A673 (cell line): ENCODE results near the gene DNAH10. TPM values are rescaled to one million over a fixed set of nuclear protein-coding genes. Genes with fewer than 3 reads are reported as not detected.

Experiments
- BruUV-seq: library from RNA; stranded (reverse); fragments of 400-500 nt; replicated peaks from 2 replicates; lab custom pipeline; 2021; lab: Mats Ljungman, UMichigan
- CTCF ChIA-PET: fragments of 300-600 bp; sonication (Branson Sonifier 250); formaldehyde crosslinking; loops from one replicate; lab custom pipeline; 2022; ENCODE audit warnings: antibody characterized with exemption; lab: Charles Lee
- POLR2A ChIA-PET: fragments of 300-600 bp; sonication (Branson Sonifier 250); formaldehyde crosslinking; loops from one replicate; lab custom pipeline; 2022; ENCODE audit warnings: antibody characterized with exemption; ENCODE audit not compliant: low non-redundant PET; lab: Charles Lee
- DNase-seq: peaks from one replicate; pipeline ENCODE4 v3.0.0-alpha.2; 2015; ENCODE audit warnings: low spot score
- H3K27ac ChIP-seq: fragments of 200-600 bp; sonication (generic); 2 replicates; pipeline ENCODE4 v1.5.1; 2016; ENCODE audit warnings: mixed run types, low read depth, mild to moderate bottlenecking, mixed read lengths, antibody characterized with exemption, low read length; ENCODE audit not compliant: poor library complexity, severe bottlenecking
- H3K27me3 ChIP-seq: fragments of 200-600 bp; sonication (generic); replicated peaks from 2 replicates; pipeline ENCODE4 v1.6.1; 2017; ENCODE audit warnings: mixed run types, low read depth, mild to moderate bottlenecking, mixed read lengths, antibody characterized with exemption, low read length; ENCODE audit not compliant: insufficient read depth, poor library complexity
- H3K36me3 ChIP-seq: fragments of 200-600 bp; sonication (generic); 2 replicates; pipeline ENCODE4 v1.6.1; 2016; ENCODE audit warnings: mixed run types, mild to moderate bottlenecking, mixed read lengths, antibody characterized with exemption, low read length; ENCODE audit not compliant: insufficient read depth, poor library complexity, severe bottlenecking
- H3K4me1 ChIP-seq: fragments of 200-600 bp; sonication (generic); 2 replicates; pipeline ENCODE4 v1.6.1; 2017; ENCODE audit warnings: mixed run types, mild to moderate bottlenecking, mixed read lengths, antibody characterized with exemption, low read length; ENCODE audit not compliant: insufficient read depth, poor library complexity, severe bottlenecking
- H3K4me3 ChIP-seq: fragments of 200-600 bp; sonication (generic); 2 replicates; pipeline ENCODE4 v1.5.1; 2016; ENCODE audit warnings: low read depth, mixed run types, mild to moderate bottlenecking, mixed read lengths, low read length; ENCODE audit not compliant: poor library complexity, severe bottlenecking
- H3K9me3 ChIP-seq: fragments of 200-600 bp; sonication (generic); 2 replicates; pipeline ENCODE4 v1.6.1; 2016; ENCODE audit warnings: mixed run types, low read depth, mild to moderate bottlenecking, mixed read lengths, antibody characterized with exemption, low read length; ENCODE audit not compliant: poor library complexity, severe bottlenecking
- CTCF ChIP-seq: fragments of 300-800, 200-600 bp; sonication (generic); conservative IDR thresholded peaks from 2 replicates; pipeline ENCODE4 v1.5.1; 2017; ENCODE audit warnings: low read depth, mild to moderate bottlenecking, antibody characterized with exemption, low read length, moderate library complexity, mixed read lengths
- EZH2 ChIP-seq: fragments of 200-600 bp; sonication (generic); IDR thresholded peaks from 2 replicates; pipeline ENCODE4 v1.6.1; 2017; ENCODE audit warnings: borderline replicate concordance, low read depth, mild to moderate bottlenecking, mixed read lengths, antibody characterized with exemption, low read length; ENCODE audit not compliant: poor library complexity, severe bottlenecking
- intact Hi-C: fragments of 100-400 bp; cut with micrococcal nuclease; formaldehyde crosslinking; loops from one replicate; pipeline ENCODE4 v1.10.0; 2022; ENCODE audit not compliant: unreplicated experiment
- total RNA-seq: library from RNA; stranded (reverse); gene quantifications from 2 replicates; pipeline ENCODE4 v1.2.3, GENCODE V29; 2021

The DNAH10 gene
- total RNA-seq, 1 experiment from 2014 or later, result 1.1 TPM

- ChIA-PET CTCF (no interaction called here), POLR2A (interaction anchor here (0.7 kb wide), 1 partner anchor 27 kb away, joined by 3 read pairs; no protein-coding TSS in a partner anchor)
- no peak for DNase-seq
- Histone ChIP-seq H3K4me1 (no peaks in the 10 kb centered on the region), H3K36me3 (peaks cover 48% of the 10 kb centered on the region), H3K27ac (no peak overlapping the region), H3K4me3 (no peak overlapping the region), H3K9me3 (no peaks in the 10 kb centered on the region), H3K27me3 (no peaks in the 10 kb centered on the region)
- no TSS peak for BruUV-seq
- TF ChIP-seq CTCF (no peak), EZH2 (no peak)
- intact Hi-C loops, result no loop called here
These were observed 38.3 kb upstream of the DNAH10 start for GRCh38 chr12:123723765-123724164.

GRCh38 chr12:123726244-123726643 is 35.9 kb upstream of the DNAH10 start:
- POLR2A ChIA-PET, result no interaction called here
- Histone ChIP-seq H3K36me3 (peaks cover 52% of the 10 kb centered on the region), H3K27ac (no peak overlapping the region), H3K27me3 (no peaks in the 10 kb centered on the region), H3K4me3 (no peak overlapping the region), H3K9me3 (no peaks in the 10 kb centered on the region), H3K4me1 (no peaks in the 10 kb centered on the region)
- no peak for DNase-seq
- BruUV-seq, result no TSS peak
- CTCF ChIA-PET, result interaction anchor here (0.6 kb wide), 1 partner anchor 1033 kb away, joined by 5 read pairs; no protein-coding TSS in a partner anchor
- intact Hi-C loops, result no loop called here
- TF ChIP-seq EZH2, result no peak
- TF ChIP-seq CTCF, result no peak

- TF ChIP-seq EZH2 (no peak), CTCF (no peak)
- Histone ChIP-seq H3K4me3 (no peak overlapping the region), H3K36me3 (peaks cover 55% of the 10 kb centered on the region), H3K27me3 (no peaks in the 10 kb centered on the region), H3K27ac (no peak overlapping the region), H3K4me1 (no peaks in the 10 kb centered on the region), H3K9me3 (no peaks in the 10 kb centered on the region)
- no TSS peak for BruUV-seq
- ChIA-PET CTCF (no interaction called here), POLR2A (no interaction called here)
- DNase-seq, result no peak
- intact Hi-C loops, result no loop called here
These were observed 35.1 kb upstream of the DNAH10 start for GRCh38 chr12:123726962-123727361.
